ENCODE results near the gene PBX1. TPM values are rescaled to one million over a fixed set of nuclear protein-coding genes. Genes with fewer than 3 reads are reported as not detected.

PBX1 gene
- total and polyA plus RNA-seq, 3 experiments from 2014 or later = 0.05 to 0.16 (median 0.13) TPM

DNA sequence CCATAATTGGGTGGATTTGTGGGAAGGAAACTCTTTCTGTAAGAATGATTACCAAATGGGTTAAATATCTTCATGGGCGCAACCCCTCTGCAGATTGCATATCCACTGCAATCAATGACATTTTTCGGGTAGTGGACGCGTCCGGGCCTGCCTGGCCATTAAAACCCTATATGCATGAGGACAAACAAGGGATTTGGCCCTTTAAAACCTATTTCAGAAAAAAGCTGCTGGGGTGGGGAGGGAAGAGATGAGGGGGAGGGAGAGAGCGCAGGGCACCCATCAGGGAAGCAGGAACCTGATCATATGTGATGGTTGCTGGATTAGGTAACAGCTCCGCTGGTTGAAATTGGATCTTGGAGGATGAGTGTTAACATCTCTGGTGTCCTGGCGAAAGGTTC, 228.8 kb downstream of the PBX1 start:
- peaks cover 0 to 5% (median 4%) of the 10 kb centered on the region in 3 donors for H3K4me1 Mint-ChIP-seq
- ChIA-PET POLR2A (no interaction called here), CTCF (interaction anchor here (0.6 to 1.7 kb wide), 6 partner anchors 9 to 67 kb away, joined by 3 to 6 read pairs (median 4); no protein-coding TSS in a partner anchor)
- no peak for DNase-seq
- no peak overlapping the region for H3K27ac Mint-ChIP-seq
- H3K9me3 Mint-ChIP-seq = peaks cover 0 to 4% (median 0%) of the 10 kb centered on the region in 5 donors
- H3K27ac ChIP-seq (ENCODE audit: low read depth, low read length) = no peak overlapping the region
- H3K27me3 ChIP-seq (ENCODE audit: insufficient read depth, low read length, poor library complexity, severe bottlenecking) = no peaks in the 10 kb centered on the region
- H3K36me3 Mint-ChIP-seq = no peaks in the 10 kb centered on the region
- no peaks in the 10 kb centered on the region for H3K36me3 ChIP-seq (ENCODE audit: insufficient read depth, low read length)
- H3K4me3 Mint-ChIP-seq = no peak overlapping the region
- H3K4me3 ChIP-seq (ENCODE audit: low read length) = no peak overlapping the region
- peaks cover 0 to 5% of the 10 kb centered on the region in 2 donors for H3K27me3 Mint-ChIP-seq
- no peaks in the 10 kb centered on the region for H3K4me1 ChIP-seq (ENCODE audit: insufficient read depth, low read length)
- no peaks in the 10 kb centered on the region for H3K9me3 ChIP-seq (ENCODE audit: low read length)

GRCh38 chr1:164790081-164790480, 231.1 kb downstream of the PBX1 start:
- CTCF ChIA-PET = no interaction called here
- H3K36me3 Mint-ChIP-seq = no peaks in the 10 kb centered on the region

GRCh38 chr1:164792410-164793004, 233.5 kb downstream of the PBX1 start:
- Mint-ChIP-seq H3K4me3 (no peak overlapping the region), H3K36me3 (no peaks in the 10 kb centered on the region), H3K9me3 (peaks cover 0 to 4% (median 0%) of the 10 kb centered on the region in 5 donors), H3K27ac (no peak overlapping the region), H3K27me3 (peaks cover 0 to under 1% of the 10 kb centered on the region in 2 donors), H3K4me1 (peaks cover 0 to under 1% (median 0%) of the 10 kb centered on the region in 3 donors)
- no peaks in the 10 kb centered on the region for H3K27me3 ChIP-seq (ENCODE audit: insufficient read depth, low read length, poor library complexity, severe bottlenecking)
- H3K9me3 ChIP-seq (ENCODE audit: low read length) = no peaks in the 10 kb centered on the region
- DNase-seq = no peak
- no peak overlapping the region for H3K4me3 ChIP-seq (ENCODE audit: low read length)
- no peaks in the 10 kb centered on the region for H3K36me3 ChIP-seq (ENCODE audit: insufficient read depth, low read length)
- POLR2A ChIA-PET = no interaction called here
- CTCF ChIA-PET = no interaction called here
- H3K4me1 ChIP-seq (ENCODE audit: insufficient read depth, low read length) = no peaks in the 10 kb centered on the region
- H3K27ac ChIP-seq (ENCODE audit: low read depth, low read length) = no peak overlapping the region

More at GRCh38 chr1:164790081-164790480, 231.1 kb downstream of the PBX1 start:
- no peak overlapping the region for H3K4me3 ChIP-seq (ENCODE audit: low read length)
- Mint-ChIP-seq H3K4me3 (no peak overlapping the region), H3K9me3 (peaks cover 0 to 4% (median 0%) of the 10 kb centered on the region in 5 donors), H3K4me1 (peaks cover 0 to 5% (median 4%) of the 10 kb centered on the region in 3 donors), H3K27me3 (peaks cover 0 to 5% of the 10 kb centered on the region in 2 donors), H3K27ac (no peak overlapping the region)
- no peaks in the 10 kb centered on the region for H3K27me3 ChIP-seq (ENCODE audit: insufficient read depth, low read length, poor library complexity, severe bottlenecking)
- H3K27ac ChIP-seq (ENCODE audit: low read depth, low read length) = no peak overlapping the region
- no peaks in the 10 kb centered on the region for H3K4me1 ChIP-seq (ENCODE audit: insufficient read depth, low read length)
- POLR2A ChIA-PET = no interaction called here
- no peak for DNase-seq
- H3K9me3 ChIP-seq (ENCODE audit: low read length) = no peaks in the 10 kb centered on the region
- no peaks in the 10 kb centered on the region for H3K36me3 ChIP-seq (ENCODE audit: insufficient read depth, low read length)

GRCh38 chr1:164794356-164794755, 235.4 kb downstream of the PBX1 start:
- Histone ChIP-seq H3K4me3 (ENCODE audit: low read length) (no peak overlapping the region), H3K9me3 (ENCODE audit: low read length) (no peaks in the 10 kb centered on the region), H3K36me3 (ENCODE audit: insufficient read depth, low read length) (no peaks in the 10 kb centered on the region), H3K27me3 (ENCODE audit: insufficient read depth, low read length, poor library complexity, severe bottlenecking) (no peaks in the 10 kb centered on the region), H3K4me1 (ENCODE audit: insufficient read depth, low read length) (no peaks in the 10 kb centered on the region), H3K27ac (ENCODE audit: low read depth, low read length) (no peak overlapping the region)
- POLR2A ChIA-PET = no interaction called here
- DNase-seq = no peak
- Mint-ChIP-seq H3K4me3 (no peak overlapping the region), H3K36me3 (no peaks in the 10 kb centered on the region), H3K4me1 (no peaks in the 10 kb centered on the region), H3K27me3 (no peaks in the 10 kb centered on the region), H3K9me3 (peaks cover 0 to 4% (median 0%) of the 10 kb centered on the region in 5 donors), H3K27ac (no peak overlapping the region)
- CTCF ChIA-PET = no interaction called here

GRCh38 chr1:164796916-164797315, 237.9 kb downstream of the PBX1 start:
- H3K4me3 ChIP-seq (ENCODE audit: low read length) = no peak overlapping the region
- ChIA-PET POLR2A (no interaction called here), CTCF (interaction anchor here (1.4 kb wide), 1 partner anchor 10 kb away, joined by 6 read pairs; no protein-coding TSS in a partner anchor)

DNA sequence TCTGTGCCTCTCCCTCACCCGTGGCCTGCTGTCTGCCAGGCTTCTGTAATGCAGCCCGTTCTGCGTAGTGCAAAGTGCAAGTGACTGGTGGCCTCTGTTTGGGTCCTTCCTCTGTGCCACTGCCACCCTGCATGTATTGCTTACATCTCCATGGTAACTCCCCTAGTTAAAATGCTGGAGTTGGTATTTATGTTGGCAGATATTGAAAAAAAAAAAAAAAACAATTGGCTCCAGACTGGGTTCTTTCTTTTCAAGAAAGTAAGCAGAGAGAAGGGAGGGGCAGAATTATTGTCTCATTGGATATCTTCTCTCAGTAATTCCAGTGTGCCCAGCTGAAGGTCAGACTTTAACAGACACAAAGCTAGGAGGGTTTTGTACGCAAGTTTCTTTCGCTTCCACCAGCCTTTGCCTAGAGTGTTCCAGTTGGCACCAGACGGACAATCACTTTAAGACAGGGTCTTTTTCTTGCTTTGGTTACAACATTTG, 242.3 kb downstream of the PBX1 start:
- POLR2A ChIA-PET = no interaction called here
- Mint-ChIP-seq H3K36me3 (no peaks in the 10 kb centered on the region), H3K27me3 (peaks cover 0 to 3% of the 10 kb centered on the region in 2 donors), H3K4me3 (no peak overlapping the region), H3K27ac (no peak overlapping the region), H3K4me1 (no peaks in the 10 kb centered on the region), H3K9me3 (peaks cover 0 to 5% (median 0%) of the 10 kb centered on the region in 5 donors)
- H3K27me3 ChIP-seq (ENCODE audit: insufficient read depth, low read length, poor library complexity, severe bottlenecking) = no peaks in the 10 kb centered on the region
- no peaks in the 10 kb centered on the region for H3K4me1 ChIP-seq (ENCODE audit: insufficient read depth, low read length)
- DNase-seq = no peak
- no peaks in the 10 kb centered on the region for H3K9me3 ChIP-seq (ENCODE audit: low read length)
- H3K27ac ChIP-seq (ENCODE audit: low read depth, low read length) = no peak overlapping the region
- CTCF ChIA-PET = no interaction called here
- no peaks in the 10 kb centered on the region for H3K36me3 ChIP-seq (ENCODE audit: insufficient read depth, low read length)
- H3K4me3 ChIP-seq (ENCODE audit: low read length) = no peak overlapping the region

More at GRCh38 chr1:164796916-164797315, 237.9 kb downstream of the PBX1 start:
- Mint-ChIP-seq H3K4me3 (no peak overlapping the region), H3K27ac (no peak overlapping the region), H3K9me3 (peaks cover 0 to 5% (median 0%) of the 10 kb centered on the region in 5 donors), H3K27me3 (no peaks in the 10 kb centered on the region), H3K4me1 (no peaks in the 10 kb centered on the region), H3K36me3 (no peaks in the 10 kb centered on the region)
- H3K9me3 ChIP-seq (ENCODE audit: low read length) = no peaks in the 10 kb centered on the region
- H3K4me1 ChIP-seq (ENCODE audit: insufficient read depth, low read length) = no peaks in the 10 kb centered on the region
- no peaks in the 10 kb centered on the region for H3K36me3 ChIP-seq (ENCODE audit: insufficient read depth, low read length)
- DNase-seq = no peak
- H3K27ac ChIP-seq (ENCODE audit: low read depth, low read length) = no peak overlapping the region
- no peaks in the 10 kb centered on the region for H3K27me3 ChIP-seq (ENCODE audit: insufficient read depth, low read length, poor library complexity, severe bottlenecking)

- Mint-ChIP-seq H3K27ac (no peak overlapping the region), H3K4me3 (no peak overlapping the region), H3K27me3 (peaks cover 0 to 3% of the 10 kb centered on the region in 2 donors), H3K9me3 (peaks cover 0 to 5% (median 0%) of the 10 kb centered on the region in 5 donors), H3K4me1 (no peaks in the 10 kb centered on the region), H3K36me3 (no peaks in the 10 kb centered on the region)
- Histone ChIP-seq H3K4me3 (ENCODE audit: low read length) (no peak overlapping the region), H3K36me3 (ENCODE audit: insufficient read depth, low read length) (no peaks in the 10 kb centered on the region), H3K27ac (ENCODE audit: low read depth, low read length) (no peak overlapping the region), H3K27me3 (ENCODE audit: insufficient read depth, low read length, poor library complexity, severe bottlenecking) (no peaks in the 10 kb centered on the region), H3K4me1 (ENCODE audit: insufficient read depth, low read length) (no peaks in the 10 kb centered on the region), H3K9me3 (ENCODE audit: low read length) (no peaks in the 10 kb centered on the region)
- ChIA-PET CTCF (interaction anchor here (1.0 kb wide), 1 partner anchor 18 kb away, joined by 3 read pairs; no protein-coding TSS in a partner anchor), POLR2A (no interaction called here)
- no peak for DNase-seq
Measured at GRCh38 chr1:164801791-164802502, 243.0 kb downstream of the PBX1 start.

Measured in CD8-positive, alpha-beta memory T cell (primary cell).